ENCODE results near the gene SLC9A5.

SLC9A5 gene

GRCh38 chr16:67235816-67236562 lies 12.8 kb upstream of the SLC9A5 start:
- no peak overlapping the region for H3K4me3 ChIP-seq (ENCODE audit: low read depth, low read length)
- no peak for DNase-seq (ENCODE audit: low read depth, low spot score)
- POLR2A ChIA-PET: interaction anchor here (0.7 kb wide), 1 partner anchor 9 kb away, joined by 3 read pairs; the partner anchor contains the start of gene TMEM208
- no peak for TF ChIP-seq CTCF (IDR thresholded peaks at IDR 0.05; ENCODE audit: insufficient read depth, low read length, missing control alignments)
- CTCF ChIA-PET: interaction anchor here (1.0 to 1.5 kb wide), 2 partner anchors 10 to 26 kb away, joined by 3 read pairs; no protein-coding TSS in a partner anchor

GRCh38 chr16:67236563-67237395 lies 12.0 kb upstream of the SLC9A5 start:
- no peak overlapping the region for H3K4me3 ChIP-seq (ENCODE audit: low read depth, low read length)
- no peak for TF ChIP-seq CTCF (IDR thresholded peaks at IDR 0.05; ENCODE audit: insufficient read depth, low read length, missing control alignments)
- POLR2A ChIA-PET: interaction anchor here (0.7 to 3.2 kb wide), 2 partner anchors 8 to 9 kb away, joined by 3 to 20 read pairs; partner anchors contain the start of gene TMEM208
- DNase-seq (ENCODE audit: low read depth, low spot score): no peak
- CTCF ChIA-PET: interaction anchor here (1.0 to 1.5 kb wide), 2 partner anchors 11 to 26 kb away, joined by 3 read pairs; no protein-coding TSS in a partner anchor

- TF ChIP-seq CTCF (IDR thresholded peaks at IDR 0.05; ENCODE audit: insufficient read depth, low read length, missing control alignments): no peak
- no peak for DNase-seq (ENCODE audit: low read depth, low spot score)
- CTCF ChIA-PET: no interaction called here
- POLR2A ChIA-PET: interaction anchor here (1.6 to 3.2 kb wide), 2 partner anchors 9 to 10 kb away, joined by 6 to 20 read pairs; partner anchors contain the start of genes FHOD1 and TMEM208
- H3K4me3 ChIP-seq (ENCODE audit: low read depth, low read length): no peak overlapping the region
Observed at GRCh38 chr16:67237396-67238277, 11.1 kb upstream of the SLC9A5 start.

- TF ChIP-seq CTCF (IDR thresholded peaks at IDR 0.05; ENCODE audit: insufficient read depth, low read length, missing control alignments): no peak
- H3K4me3 ChIP-seq (ENCODE audit: low read depth, low read length): no peak overlapping the region
- POLR2A ChIA-PET: interaction anchor here (0.5 to 3.2 kb wide), 3 partner anchors 10 to 14 kb away, joined by 3 to 20 read pairs (median 6); partner anchors contain the start of genes FHOD1 and TMEM208
- DNase-seq (ENCODE audit: low read depth, low spot score): no peak
- CTCF ChIA-PET: interaction anchor here (0.9 to 1.1 kb wide), 4 partner anchors 10 to 343 kb away, joined by 3 to 4 read pairs (median 3); partner anchors contain the start of genes FHOD1 and TMEM208
Observed at GRCh38 chr16:67238278-67238575, 10.6 kb upstream of the SLC9A5 start.

- no peak for TF ChIP-seq CTCF (IDR thresholded peaks at IDR 0.05; ENCODE audit: insufficient read depth, low read length, missing control alignments)
- ChIA-PET POLR2A (interaction anchor here (0.5 to 3.2 kb wide), 3 partner anchors 9 to 15 kb away, joined by 3 to 20 read pairs (median 6); partner anchors contain the start of genes FHOD1 and TMEM208), CTCF (interaction anchor here (0.9 to 1.1 kb wide), 4 partner anchors 9 to 344 kb away, joined by 3 to 4 read pairs (median 3); partner anchors contain the start of genes FHOD1 and TMEM208)
- no peak overlapping the region for H3K4me3 ChIP-seq (ENCODE audit: low read depth, low read length)
- no peak for DNase-seq (ENCODE audit: low read depth, low spot score)
Observed at GRCh38 chr16:67238806-67239470, 9.8 kb upstream of the SLC9A5 start.

Measured in AG04449 (cell line).